ENCODE measurements around the gene TBC1D3B. TPM values are rescaled to one million over a fixed set of nuclear protein-coding genes. Genes with fewer than 3 reads are reported as not detected.
"Not testable (repeated sequence)": the region's sequence is repeated elsewhere in the genome, so short reads cannot be mapped to it uniquely, and the experiment has no call there.

TBC1D3B gene
- total RNA-seq, 1 donor from 2014 or later, result 4.0 TPM

DNA sequence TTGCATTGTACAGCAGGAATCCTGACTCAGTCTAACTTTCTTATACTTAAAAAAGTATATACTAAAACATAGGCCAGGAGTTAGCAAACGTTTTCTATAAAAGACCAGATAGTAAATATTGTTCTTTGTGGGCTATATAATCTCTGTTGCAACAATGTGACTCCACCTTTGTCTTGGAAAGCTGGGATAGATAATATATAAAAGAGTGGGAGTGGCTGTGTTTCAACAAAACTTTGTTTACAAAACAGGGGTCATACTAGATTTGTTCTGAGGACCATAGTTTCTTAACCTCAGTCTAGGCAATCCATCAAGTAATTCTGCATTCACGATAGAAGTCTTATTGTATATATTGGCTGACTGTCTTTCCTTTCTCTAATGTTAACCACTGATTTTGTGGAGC lies 9.0 kb upstream of the TBC1D3B start:
- ATAC-seq, result no peak
- DNase-seq (ENCODE audit: missing footprints), result no peak

GRCh38 chr17:36184023-36184765 lies 7.8 kb upstream of the TBC1D3B start:
- intact Hi-C loops (cut with DNase I), result no loop called here

More for the DNA sequence above, 9.0 kb upstream of the TBC1D3B start:
- intact Hi-C loops (cut with DNase I), result no loop called here

DNA sequence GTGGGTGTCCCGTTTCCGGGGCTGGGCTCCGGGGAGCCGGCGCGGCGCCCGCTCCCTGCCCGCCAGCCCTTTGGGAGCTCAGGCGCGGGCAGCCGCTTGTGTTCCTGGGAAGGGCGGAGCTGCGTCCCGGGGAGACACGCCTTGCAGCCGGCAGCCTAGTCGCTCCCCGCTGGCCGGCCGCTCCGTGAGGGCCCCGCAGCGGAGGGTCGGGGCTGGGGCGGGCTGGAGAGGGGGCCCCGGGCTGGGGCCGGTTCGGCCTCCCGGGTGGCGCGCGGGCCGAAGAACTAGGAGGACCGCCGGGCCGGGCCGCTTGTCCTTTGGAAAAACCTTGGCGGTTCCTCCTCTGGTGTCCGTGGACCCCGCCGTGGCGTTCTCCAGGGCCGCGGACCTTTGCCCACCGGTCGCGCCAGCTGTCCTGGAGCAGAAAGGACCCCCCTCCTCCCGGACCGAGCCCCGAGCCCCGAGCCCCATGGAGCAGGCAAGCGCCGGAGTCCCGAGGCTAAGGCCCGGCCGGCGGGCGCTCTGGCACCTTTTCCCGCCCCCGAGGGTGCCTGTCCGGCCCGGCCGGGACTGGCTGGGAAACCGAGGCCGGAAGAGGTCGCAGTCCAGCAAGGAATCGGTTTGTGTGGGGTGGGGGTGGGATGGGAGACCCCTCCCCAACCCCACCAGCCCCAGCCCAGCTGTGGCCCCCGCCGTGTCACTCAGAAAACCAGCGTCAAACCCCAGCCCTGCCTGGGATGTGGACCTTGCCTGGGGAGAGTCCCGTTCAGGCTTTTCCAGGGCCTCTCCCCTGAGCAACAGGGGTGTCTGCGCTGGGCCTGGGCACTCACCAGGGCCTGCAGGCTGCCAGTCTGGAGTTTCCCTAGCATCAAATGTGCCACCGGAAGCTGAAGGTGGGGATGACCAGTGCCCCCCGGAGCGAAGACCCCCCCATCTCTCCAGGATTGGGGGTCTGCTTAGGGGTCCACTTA lies 6.8 kb upstream of the TBC1D3B start:
- intact Hi-C loops (cut with DNase I), result no loop called here
- ATAC-seq (peak; percentile 90), DNase-seq (ENCODE audit: missing footprints) (peak; percentile 82)

More at GRCh38 chr17:36184023-36184765, 7.8 kb upstream of the TBC1D3B start:
- no peak for ATAC-seq
- no peak for DNase-seq (ENCODE audit: missing footprints)

- DNase-seq (ENCODE audit: missing footprints) (no peak), ATAC-seq (peak; percentile 37)
- intact Hi-C loops (cut with DNase I), result no loop called here
These were observed 6.0 kb upstream of the TBC1D3B start for GRCh38 chr17:36182176-36183000.

GRCh38 chr17:36181446-36182175 lies 5.2 kb upstream of the TBC1D3B start:
- ATAC-seq; intact Hi-C loops (cut with DNase I); DNase-seq (ENCODE audit: missing footprints): not testable (repeated sequence)

GRCh38 chr17:36168836-36169235 lies 7.6 kb downstream of the TBC1D3B start:
- DNase-seq (ENCODE audit: missing footprints); ATAC-seq; intact Hi-C loops (cut with DNase I): not testable (repeated sequence)

GRCh38 chr17:36153895-36154610 lies 22.4 kb downstream of the TBC1D3B start:
- intact Hi-C loops (cut with DNase I), result no loop called here
- DNase-seq (ENCODE audit: missing footprints), result no peak
- no peak for ATAC-seq

DNA sequence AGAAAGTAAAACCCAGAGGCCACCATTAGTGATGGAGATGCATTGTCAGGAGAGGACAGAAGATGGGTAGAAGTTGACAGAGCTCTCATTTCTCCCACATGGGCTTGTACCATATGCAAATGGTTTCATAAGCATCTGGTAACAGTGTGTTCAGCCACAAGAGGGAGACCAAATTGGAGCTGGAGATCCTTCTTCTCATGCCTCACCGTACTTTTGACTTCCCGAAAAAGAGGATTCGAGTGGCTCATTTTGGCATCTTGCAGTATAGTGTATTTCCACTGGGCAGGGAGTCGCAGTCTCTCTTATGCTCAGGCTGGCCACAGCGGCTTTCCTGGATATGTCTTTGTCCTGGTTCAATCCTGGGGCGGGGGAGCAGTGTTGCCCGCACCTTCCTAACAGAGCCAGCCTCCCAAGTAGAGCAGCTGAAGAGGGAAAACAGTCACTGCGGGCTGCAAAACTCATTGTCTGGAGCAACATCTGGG lies 23.8 kb downstream of the TBC1D3B start:
- ATAC-seq, result no peak
- intact Hi-C loops (cut with DNase I), result no loop called here
- no peak for DNase-seq (ENCODE audit: missing footprints)

- intact Hi-C loops (cut with DNase I), result no loop called here
- DNase-seq (ENCODE audit: missing footprints) (no peak), ATAC-seq (no peak)
These were observed 24.4 kb downstream of the TBC1D3B start for GRCh38 chr17:36151891-36152638.

DNA sequence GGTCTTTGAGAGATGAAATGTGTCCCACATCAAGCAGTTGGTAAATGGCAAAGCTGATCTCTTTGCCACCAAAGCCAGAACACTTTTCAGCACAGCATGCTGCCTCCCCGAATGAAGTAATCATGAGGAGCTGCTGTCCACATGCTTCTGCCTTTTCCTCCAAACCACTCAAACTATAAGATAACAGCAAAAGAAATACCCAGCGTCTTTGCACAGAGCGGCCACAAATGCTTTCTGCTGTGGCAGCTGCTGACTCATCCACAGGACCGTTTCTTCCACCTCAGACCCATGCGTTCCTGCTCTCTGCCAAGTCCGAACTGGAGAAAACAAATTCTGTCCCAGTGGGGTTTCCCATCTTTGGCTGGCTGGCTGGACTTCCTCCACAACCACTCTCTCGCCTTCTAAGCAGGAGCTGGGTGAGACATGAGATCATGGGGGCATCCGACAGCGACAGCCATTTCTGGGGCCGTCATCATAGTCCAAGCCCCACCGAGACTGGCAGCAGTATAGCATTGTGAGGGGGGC lies 27.1 kb downstream of the TBC1D3B start:
- intact Hi-C loops (cut with DNase I), result loop anchor here (10.0 kb wide), 1 partner anchor 175 kb away; no protein-coding TSS in a partner anchor
- ATAC-seq (peak; percentile 75), DNase-seq (ENCODE audit: missing footprints) (no peak)

GRCh38 chr17:36148559-36149295 lies 27.7 kb downstream of the TBC1D3B start:
- ATAC-seq (peak; percentile 89), DNase-seq (ENCODE audit: missing footprints) (peak; percentile 86)
- intact Hi-C loops (cut with DNase I), result loop anchor here (10.0 kb wide), 1 partner anchor 174 kb away; no protein-coding TSS in a partner anchor

GRCh38 chr17:36147601-36148000 lies 28.8 kb downstream of the TBC1D3B start:
- intact Hi-C loops (cut with DNase I), result loop anchor here (10.0 kb wide), 1 partner anchor 173 kb away; no protein-coding TSS in a partner anchor
- DNase-seq (ENCODE audit: missing footprints) (no peak), ATAC-seq (no peak)

- ATAC-seq (no peak), DNase-seq (ENCODE audit: missing footprints) (no peak)
These were observed 31.3 kb downstream of the TBC1D3B start for GRCh38 chr17:36144981-36145729.

DNA sequence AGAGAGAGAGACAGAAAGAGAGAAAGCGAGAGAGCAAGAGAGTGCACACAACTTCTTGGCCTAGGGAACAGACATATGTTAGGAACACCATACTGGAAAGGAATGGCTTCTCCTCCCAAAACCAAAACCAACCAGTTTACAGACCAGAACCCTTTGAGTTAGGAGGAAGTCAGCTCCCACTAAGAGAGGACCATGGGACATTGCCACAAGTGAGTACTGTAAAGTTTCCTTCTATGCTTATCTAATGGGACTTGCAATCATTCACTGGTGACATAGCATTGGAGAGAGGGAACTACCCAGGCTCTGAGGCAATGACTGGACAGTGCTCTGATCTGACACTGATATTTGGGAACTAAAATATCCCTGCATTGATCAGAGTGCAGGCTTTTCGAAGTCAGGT lies 32.4 kb downstream of the TBC1D3B start:
- intact Hi-C loops (cut with DNase I), result loop anchor here (10.0 kb wide), 1 partner anchor 169 kb away; no protein-coding TSS in a partner anchor

More at GRCh38 chr17:36144981-36145729, 31.3 kb downstream of the TBC1D3B start:
- intact Hi-C loops (cut with DNase I), result loop anchor here (10.0 kb wide), 1 partner anchor 170 kb away; no protein-coding TSS in a partner anchor

GRCh38 chr17:36142806-36143205 lies 33.6 kb downstream of the TBC1D3B start:
- ATAC-seq, result no peak
- no peak for DNase-seq (ENCODE audit: missing footprints)
- intact Hi-C loops (cut with DNase I), result loop anchor here (10.0 kb wide), 1 partner anchor 168 kb away; no protein-coding TSS in a partner anchor

More for the DNA sequence above, 32.4 kb downstream of the TBC1D3B start:
- ATAC-seq, result no peak
- no peak for DNase-seq (ENCODE audit: missing footprints)
